ENCODE data around the gene GPR3.
"Not testable (repeated sequence)": the region's sequence is repeated elsewhere in the genome, so short reads cannot be mapped to it uniquely, and the experiment has no call there.

The GPR3 gene

GRCh38 chr1:27400963-27401341 is 8.5 kb downstream of the GPR3 start:
- DNase-seq, result no peak

GRCh38 chr1:27402349-27402754 is 9.9 kb downstream of the GPR3 start:
- DNase-seq, result no peak

GRCh38 chr1:27403065-27403726 is 10.8 kb downstream of the GPR3 start:
- no peak for DNase-seq

GRCh38 chr1:27403931-27404330 is 11.5 kb downstream of the GPR3 start:
- DNase-seq, result no peak

- no peak for DNase-seq
Observed at GRCh38 chr1:27405074-27405473, 12.7 kb downstream of the GPR3 start.

- DNase-seq, result not testable (repeated sequence)
Observed at GRCh38 chr1:27405598-27406361, 13.4 kb downstream of the GPR3 start.

DNA sequence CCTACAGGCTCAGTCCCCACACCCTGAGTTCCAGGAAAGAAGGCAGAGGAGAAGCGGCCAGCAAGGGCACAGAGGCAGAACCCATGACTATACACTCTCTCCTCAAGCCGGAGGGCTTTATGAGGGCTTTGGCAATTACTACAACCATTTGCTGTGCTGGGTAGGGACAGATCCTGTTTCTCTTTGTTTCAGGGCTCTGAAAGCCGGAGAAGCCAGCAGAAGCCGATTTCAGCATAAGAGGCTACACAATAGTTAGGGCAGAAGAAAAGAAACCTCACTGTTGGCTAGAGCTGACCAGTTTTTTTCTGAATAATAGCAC is 13.9 kb downstream of the GPR3 start:
- no peak for DNase-seq

GRCh38 chr1:27406791-27407190 is 14.4 kb downstream of the GPR3 start:
- DNase-seq, result not testable (repeated sequence)

DNA sequence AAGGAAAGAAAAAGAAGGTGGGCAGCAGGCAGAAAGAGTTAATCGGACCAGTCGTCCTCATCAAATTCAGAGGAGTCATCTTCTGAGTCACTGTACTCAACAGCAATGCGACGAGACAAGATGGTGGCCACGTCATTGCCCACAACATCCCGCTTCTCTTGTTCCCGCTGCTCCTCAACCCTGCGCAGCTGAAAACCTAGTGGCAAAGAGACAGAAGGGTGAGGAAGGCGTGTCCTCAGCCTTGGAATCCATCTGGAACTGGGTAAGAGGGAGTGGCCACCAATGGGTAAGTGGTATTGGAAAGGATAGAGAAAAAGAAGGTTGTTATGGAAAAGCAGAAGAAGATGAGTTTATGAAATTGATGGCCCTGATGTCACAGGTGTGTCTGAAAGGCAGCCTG is 15.7 kb downstream of the GPR3 start:
- no peak for DNase-seq

- DNase-seq, result no peak
Observed at GRCh38 chr1:27409669-27410068, 17.2 kb downstream of the GPR3 start.

- DNase-seq, result no peak
Observed at GRCh38 chr1:27410709-27411108, 18.3 kb downstream of the GPR3 start.

DNA sequence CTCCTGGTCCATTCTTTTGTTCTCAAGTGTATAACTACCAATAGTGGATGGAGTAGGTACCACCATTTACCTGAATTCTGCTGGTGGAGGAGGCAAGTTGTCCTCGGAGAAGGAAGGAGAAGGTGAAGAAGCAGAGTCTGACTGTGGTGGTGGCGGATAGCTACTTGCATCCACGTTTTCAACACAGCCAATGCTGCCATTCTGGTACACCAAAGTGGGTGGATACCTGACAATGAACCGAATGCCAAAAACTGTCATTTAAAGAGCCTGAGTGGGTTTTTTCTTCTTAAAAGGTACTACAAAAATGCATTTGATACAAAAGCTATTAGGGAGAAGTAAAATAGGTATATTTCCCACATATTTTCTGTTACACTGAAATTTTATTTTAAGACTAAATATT is 20.1 kb downstream of the GPR3 start:
- DNase-seq, result no peak

DNA sequence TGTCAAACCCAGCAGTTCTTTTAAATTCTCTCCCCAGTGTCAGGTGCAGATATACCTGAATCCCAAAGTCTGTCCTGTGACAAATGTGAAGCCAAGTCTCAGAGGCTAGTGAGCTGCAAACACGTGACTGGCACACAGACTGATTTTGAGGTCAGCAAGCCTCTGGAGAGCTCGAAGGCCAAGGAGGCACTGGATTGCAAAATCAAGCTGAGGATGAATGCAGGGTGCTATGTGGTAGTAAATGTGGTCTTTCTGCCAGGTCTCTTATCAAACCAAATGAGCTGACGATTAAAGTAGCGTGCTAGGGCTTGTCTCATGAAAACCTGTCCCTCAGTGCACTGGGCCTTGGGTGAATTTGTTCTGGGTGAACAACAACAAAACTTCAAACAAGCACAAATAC is 20.6 kb downstream of the GPR3 start:
- no peak for DNase-seq

DNA sequence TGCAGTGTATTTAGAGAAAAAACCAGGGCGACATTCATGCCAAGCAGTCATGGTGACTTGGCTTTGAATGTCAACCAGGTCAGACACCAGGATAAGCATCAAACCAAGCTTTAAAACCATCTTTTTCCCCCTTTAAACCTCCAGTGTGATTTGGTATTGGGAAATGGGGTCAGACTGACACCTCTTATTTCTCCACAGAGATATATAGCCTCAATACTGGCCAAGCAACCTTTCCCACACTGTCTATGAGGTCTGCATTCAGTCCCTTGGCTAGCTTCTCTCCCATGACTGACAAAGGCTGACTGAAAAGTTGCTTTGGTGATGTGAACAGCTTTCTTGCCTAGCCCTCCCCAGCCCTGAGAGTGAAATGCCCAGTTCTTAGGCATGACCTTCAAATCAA is 21.7 kb downstream of the GPR3 start:
- DNase-seq, result no peak

DNA sequence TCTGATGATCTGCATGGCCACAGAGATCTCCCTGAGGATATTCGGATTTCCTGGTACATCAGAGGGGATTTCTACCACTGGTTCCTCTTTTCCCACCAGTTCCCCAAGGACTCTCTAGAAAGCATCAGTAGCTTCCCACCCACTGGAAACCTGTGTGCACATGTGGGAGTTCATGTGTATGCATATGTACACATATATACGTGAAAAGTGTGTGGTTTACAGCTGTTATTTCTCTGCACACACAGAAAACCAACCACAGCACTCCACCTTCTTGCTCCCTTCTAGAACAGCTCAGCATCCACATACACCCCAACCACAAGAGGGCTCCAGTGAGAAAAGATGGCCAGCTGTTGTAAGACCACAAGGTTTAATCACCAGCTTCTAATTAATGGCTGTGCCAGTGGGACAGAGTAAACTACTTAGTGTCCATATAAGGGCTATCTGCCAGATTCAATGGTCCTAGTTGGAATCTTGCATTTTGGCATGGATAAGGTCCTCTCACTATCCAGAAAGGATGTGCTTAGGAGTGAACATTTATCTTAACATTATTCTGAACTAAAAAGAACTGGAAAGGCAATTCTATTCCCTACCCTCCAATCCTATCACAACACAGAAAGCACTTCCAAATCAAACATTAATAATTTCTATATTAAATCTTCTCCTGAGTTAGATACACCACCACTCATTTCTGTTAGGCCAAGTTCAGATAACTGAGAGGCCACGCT is 24.1 kb downstream of the GPR3 start:
- no peak for DNase-seq

DNA sequence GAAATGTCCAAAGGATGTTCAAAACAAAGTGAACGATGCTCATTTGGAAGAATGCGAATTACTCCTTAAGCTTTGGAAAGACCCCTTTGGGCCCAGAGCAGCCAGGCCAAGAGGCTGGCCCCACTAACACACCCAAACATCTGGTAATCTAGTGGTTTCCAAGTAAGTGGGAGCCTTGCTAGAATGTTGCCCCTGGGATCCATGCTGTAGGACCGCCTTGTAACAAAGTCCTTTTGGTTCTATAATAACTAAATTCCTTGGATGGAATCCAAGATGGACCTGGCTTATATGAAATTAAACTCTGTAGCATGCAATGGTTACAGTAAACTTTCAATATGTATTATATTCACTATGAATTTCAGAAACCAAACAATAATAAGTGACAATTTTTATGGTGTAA is 25.3 kb downstream of the GPR3 start:
- no peak for DNase-seq

GRCh38 chr1:27418326-27419185 is 26.1 kb downstream of the GPR3 start:
- no peak for DNase-seq

DNA sequence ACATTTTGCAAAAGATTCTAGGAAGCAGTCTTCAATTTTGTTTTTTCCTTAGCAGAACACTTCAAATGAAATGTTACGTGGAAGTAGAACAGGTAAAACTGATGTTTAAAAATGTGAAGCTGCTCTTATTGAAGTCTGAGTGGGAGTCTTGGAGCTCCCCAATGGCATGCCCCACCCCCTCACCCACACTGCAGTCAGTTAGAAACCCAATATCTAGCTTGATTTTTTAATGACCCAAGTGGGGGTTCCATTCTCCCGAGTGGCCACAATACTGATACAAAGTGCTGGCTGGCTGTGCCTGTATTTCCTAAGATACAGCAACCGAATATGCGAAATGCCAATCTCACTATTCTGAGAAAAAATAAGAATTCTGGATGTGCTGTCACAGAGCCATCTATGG is 31.3 kb downstream of the GPR3 start:
- no peak for DNase-seq

- no peak for DNase-seq
Observed at GRCh38 chr1:27427329-27427728, 34.9 kb downstream of the GPR3 start.

DNA sequence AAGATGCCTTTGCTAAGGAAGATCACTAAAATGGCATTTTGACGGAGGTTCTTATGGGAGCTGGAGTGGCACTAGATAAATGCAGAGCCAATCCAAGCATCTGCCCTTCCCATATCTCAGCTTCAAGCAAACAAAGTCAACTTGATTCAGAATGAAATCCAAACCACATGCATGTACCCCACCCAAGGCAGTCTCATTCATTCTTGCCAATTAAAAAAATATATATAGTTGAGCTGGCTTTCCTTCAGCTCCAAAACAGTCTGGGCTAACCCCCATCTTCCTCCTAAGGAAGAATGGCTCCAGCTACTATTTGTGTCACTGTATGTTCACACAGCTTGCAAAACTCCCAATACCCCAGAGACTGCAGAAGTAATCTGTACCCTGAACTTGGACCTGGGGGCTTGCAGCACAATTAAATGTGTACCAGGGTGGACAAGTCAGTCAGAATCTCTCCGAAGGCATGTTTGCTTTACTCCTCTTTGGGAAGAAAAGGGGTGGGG is 35.4 kb downstream of the GPR3 start:
- DNase-seq, result no peak

GRCh38 chr1:27428316-27429028 is 36.0 kb downstream of the GPR3 start:
- no peak for DNase-seq

GRCh38 chr1:27429029-27429425 is 36.6 kb downstream of the GPR3 start:
- no peak for DNase-seq

Data from effector CD8-positive, alpha-beta T cell (primary cell).